HG02943 (cell line): ENCODE measurements around the gene CDKN2AIPNL.
"Not testable (repeated sequence)": the region's sequence is repeated elsewhere in the genome, so short reads cannot be mapped to it uniquely, and the experiment has no call there.

Experiments
- ATAC-seq: cut with Tn5 transposase; IDR thresholded peaks from one replicate; pipeline ENCODE4 v1.9.1; 2021; ENCODE audit warnings: mild to moderate bottlenecking, low read depth, moderate library complexity; ENCODE audit not compliant: unreplicated experiment

The CDKN2AIPNL gene

GRCh38 chr5:134406390-134406789, 5.3 kb downstream of the CDKN2AIPNL start:
- ATAC-seq, result no peak

DNA sequence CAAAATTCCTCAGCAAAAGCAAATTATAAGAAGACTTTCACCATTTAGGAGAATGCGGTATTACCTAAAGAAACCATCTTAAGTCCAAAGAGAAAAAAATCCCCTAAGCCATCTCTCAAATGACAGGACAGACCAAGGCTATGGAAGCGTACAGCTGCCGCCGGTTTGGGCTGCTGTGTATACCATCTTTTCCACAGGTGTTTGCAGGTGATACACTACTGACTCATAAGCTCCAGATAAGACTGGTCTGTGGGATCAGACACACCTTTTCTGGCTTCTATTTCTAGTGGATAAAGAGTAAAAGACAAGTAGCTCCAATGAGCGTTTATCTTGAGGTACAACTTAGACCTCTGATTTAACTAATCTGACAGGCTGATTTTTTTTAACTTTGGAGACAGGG, 7.7 kb downstream of the CDKN2AIPNL start:
- no peak for ATAC-seq

DNA sequence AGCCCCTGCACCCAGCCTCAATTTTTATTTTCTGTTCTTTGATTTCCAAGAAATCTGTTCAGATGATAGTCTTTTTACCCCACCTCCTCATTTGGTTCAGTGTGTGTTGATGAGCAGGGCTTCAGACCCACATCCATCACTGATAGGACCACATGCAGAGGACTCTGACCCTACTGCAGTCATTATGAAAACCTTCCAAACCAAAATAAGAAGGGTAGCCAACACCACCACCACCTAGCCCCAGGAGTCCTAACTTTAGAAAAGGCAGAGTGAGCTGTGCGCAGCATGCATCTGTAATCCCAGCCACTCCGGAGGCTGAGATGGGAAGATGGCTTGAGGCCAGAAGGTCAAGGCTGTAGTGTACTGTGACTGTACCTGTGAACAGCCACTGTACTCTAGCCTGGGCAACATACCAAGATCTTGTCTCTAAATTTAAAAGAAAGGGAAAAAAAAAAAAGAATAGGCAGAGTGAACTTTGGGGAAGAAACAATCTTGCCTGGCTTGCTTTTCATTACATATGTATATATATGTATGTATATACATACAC, 13.0 kb downstream of the CDKN2AIPNL start:
- ATAC-seq, result no peak

DNA sequence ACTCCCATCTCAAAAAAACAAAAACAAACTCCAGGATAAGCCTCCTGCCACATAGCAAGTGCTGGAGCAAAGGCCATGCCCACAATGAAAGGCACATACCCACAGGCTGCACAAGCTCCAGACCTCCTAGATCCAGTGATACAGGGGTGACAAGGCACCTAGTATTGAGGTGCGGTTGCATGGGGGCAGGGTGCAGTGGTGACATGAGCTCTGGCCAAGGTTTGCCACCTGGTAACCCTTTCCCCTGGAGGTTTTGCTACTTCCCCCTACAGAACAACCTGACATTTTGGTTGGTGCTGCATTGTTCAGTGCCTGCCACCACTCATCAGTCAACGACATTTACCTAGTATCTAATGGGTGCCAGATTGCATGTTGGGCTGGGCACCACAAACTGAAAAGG, 14.5 kb downstream of the CDKN2AIPNL start:
- ATAC-seq, result no peak

DNA sequence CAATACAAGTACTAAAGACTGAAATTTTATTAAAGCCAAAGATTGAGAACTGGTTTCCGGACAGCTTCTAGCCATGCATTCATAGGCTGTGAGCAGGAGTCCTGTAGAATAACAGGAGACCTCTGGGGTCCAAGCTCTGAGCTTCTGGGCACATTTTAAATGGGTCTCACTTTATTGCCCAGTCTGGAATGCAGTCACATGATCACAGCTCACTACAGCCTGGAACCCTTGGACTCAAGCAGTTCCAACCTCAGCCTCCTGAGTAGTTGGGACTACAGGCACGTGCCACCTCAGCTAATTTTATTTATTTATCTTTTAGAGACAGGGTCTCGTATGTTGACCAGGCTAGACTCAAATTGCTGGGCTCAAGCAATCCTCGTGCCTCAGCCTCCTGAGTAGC, 15.4 kb downstream of the CDKN2AIPNL start:
- ATAC-seq, result no peak

DNA sequence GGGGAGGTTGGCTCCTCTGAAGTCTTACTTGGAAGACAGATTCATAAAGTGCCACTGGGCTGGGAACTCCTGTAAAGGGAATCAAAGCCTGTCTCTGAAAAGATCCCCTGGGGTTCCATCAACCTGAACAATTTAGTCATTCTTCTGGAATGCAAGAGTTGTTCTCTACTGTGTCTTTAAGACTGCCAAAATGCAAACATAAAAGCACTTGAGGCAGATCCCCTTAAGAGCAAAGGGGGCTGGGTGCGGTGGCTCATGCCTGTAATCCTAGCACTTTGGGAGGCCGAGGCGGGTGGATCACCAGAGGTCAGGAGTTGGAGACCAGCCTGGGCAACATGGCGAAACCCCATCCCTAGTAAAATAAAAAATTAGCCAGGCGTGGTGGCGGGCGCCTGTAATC, 16.7 kb downstream of the CDKN2AIPNL start:
- no peak for ATAC-seq

GRCh38 chr5:134392301-134392700, 19.4 kb downstream of the CDKN2AIPNL start:
- no peak for ATAC-seq

GRCh38 chr5:134387443-134387842, 24.2 kb downstream of the CDKN2AIPNL start:
- no peak for ATAC-seq

DNA sequence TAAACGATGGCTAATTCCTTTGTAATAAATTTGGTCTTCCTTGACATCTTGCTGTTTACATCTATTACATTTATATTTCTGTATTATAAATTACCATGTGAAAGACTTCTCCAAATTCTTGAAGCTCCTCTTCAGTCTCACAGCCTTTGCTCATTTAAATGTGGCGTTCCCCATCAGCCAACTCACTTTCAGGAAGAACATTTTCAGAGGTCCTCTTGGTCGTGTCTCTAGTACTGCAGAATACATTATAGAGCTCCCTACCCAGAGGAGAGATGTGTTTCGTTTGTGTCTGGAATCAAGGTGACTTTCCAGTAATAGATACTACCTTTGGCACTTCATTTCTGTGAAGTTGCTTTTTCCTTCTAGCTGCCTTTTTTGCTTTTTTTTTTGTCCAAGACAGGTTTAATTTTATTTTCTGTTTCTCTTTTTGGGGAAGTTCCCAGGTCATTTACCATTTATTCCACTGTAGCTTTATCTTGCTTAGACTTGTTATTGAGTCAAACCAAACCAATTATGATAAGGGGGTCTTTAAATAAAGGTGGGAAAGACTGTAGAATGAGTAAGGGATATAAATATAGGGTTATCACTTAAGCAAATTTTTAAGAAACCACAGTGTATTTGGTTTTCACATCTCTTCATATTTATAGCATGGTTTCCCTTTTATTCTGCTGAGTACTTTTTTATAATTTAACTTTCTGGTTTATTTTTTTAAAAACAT, 27.5 kb downstream of the CDKN2AIPNL start:
- no peak for ATAC-seq

- not testable (repeated sequence) for ATAC-seq
Measured at GRCh38 chr5:134382204-134382603, 29.5 kb downstream of the CDKN2AIPNL start.

GRCh38 chr5:134380346-134380745, 31.3 kb downstream of the CDKN2AIPNL start:
- no peak for ATAC-seq

DNA sequence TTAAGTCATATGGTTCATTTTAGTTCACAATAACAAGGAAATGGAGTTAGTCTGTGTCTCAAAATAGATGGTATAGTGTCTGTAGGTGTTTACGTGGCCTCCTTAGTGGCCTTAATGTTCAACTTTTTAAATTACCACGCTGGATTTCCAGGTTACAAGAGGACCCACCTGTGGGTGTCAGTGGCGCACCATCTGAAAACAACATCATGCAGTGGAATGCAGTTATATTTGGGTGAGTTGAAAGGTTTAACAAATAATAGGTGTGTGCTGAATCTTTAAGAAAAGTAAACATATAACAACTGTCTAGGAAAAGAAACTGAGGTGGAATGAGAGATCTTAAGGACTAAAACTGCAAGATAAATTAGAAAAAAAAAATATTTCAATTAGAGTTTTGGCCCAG, 37.4 kb downstream of the CDKN2AIPNL start:
- no peak for ATAC-seq

DNA sequence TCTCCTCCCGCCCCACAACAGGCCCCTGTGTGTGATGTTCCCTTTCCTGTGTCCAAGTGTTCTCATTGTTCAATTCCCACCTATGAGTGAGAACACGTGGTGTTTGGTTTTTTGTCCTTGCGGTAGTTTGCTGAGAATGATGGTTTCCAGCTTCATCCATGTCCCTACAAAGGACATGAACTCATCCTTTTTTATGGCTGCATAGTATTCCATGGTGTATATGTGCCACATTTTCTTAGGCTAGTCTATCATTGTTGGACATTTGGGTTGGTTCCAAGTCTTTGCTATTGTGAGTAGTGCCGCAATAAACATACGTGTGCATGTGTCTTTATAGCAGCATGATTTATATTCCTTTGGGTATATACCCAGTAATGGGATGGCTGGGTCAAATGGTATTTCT, 38.0 kb downstream of the CDKN2AIPNL start:
- not testable (repeated sequence) for ATAC-seq

DNA sequence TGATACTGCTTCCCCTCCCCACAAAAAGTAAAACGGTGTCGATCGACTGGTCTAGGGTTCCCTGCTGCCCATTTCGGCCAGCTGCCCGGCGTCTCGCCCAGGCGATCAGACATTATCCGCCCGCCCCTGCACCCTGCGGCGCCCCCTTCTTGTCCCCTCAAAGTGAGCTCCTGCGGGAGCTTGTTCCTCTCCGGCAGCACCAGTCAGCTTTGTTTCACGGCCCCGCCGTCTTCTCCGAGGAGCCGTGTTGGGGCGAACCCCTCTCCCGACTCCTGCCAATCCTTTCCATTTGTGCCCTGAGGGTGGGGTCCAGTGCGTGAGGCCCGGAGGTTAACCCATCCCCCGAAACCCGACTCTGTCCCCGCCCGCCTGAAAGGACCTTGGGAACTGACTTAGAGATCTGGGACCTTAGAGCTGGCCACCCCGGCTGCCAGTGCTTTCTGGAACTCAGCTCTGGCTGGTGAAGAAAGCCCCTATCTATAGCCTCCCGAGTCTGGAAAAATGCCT, 39.8 kb downstream of the CDKN2AIPNL start:
- ATAC-seq, result peak; percentile 4

GRCh38 chr5:134370871-134371833, 40.5 kb downstream of the CDKN2AIPNL start, which contains the start of gene UBE2B:
Gene UBE2B (plus strand): TSS chr5:134371569. CDS start chr5:134371596, 27 bp downstream.
- peak; percentile 72 for ATAC-seq

DNA sequence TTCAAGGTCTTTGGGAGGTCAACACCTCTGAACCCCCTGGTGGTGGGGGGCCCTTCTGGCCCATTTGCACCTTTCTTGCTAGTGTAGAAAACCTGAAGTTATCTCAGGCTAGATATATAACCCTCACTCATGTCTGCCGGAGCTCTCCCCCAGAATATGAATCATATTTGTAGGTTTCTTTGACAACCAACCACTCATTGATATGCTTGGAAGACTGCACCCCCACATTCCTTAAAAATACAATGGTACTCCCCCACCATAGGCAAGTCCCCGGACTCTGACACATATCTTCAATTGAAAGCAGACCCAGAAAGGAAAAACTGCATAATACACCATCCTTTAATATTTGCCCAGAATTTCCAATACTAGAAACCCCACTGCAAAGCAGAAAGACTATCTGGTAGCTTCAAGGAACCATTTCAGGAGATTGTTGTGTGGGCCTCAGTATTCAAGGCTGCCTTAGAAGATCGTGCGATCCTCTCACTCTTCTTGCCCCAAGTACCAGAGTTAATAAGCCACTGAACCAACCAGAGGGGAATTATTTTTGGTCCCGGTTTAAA, 41.3 kb downstream of the CDKN2AIPNL start:
- peak; percentile 3 for ATAC-seq

- no peak for ATAC-seq
Measured at GRCh38 chr5:134365604-134366003, 46.1 kb downstream of the CDKN2AIPNL start.

- ATAC-seq, result no peak
Measured at GRCh38 chr5:134355681-134356080, 56.0 kb downstream of the CDKN2AIPNL start.
